Activated naive CD4-positive, alpha-beta T cell treated with anti-CD3 and anti-CD28 coated beads for 36 hours (primary cell): Measurements from ENCODE around the gene ECEL1. TPM values are rescaled to one million over a fixed set of nuclear protein-coding genes. Genes with fewer than 3 reads are reported as not detected.

Source experiments
- CTCF ChIA-PET: fragments of 350-600 bp; sonication (Branson Sonifier 250); formaldehyde crosslinking; loops from one replicate; lab custom pipeline; 2021; ENCODE audit warnings: antibody characterized with exemption; lab: Charles Lee
- DNase-seq: peaks from one replicate; pipeline ENCODE4 v3.0.0-alpha.2; 2020
- H3K27ac Mint-ChIP-seq: one replicate; pipeline ENCODE4 v1.8.0; 2021; ENCODE audit warnings: mild to moderate bottlenecking, mixed read lengths
- H3K27me3 Mint-ChIP-seq: one replicate; pipeline ENCODE4 v1.8.0; 2021; ENCODE audit warnings: low read depth, mixed read lengths
- H3K36me3 Mint-ChIP-seq: one replicate; pipeline ENCODE4 v1.8.0; 2021; ENCODE audit warnings: low read depth, mixed read lengths
- H3K4me1 Mint-ChIP-seq: one replicate; pipeline ENCODE4 v1.8.0; 2021; ENCODE audit warnings: low read depth, mixed read lengths
- H3K4me3 Mint-ChIP-seq: one replicate; pipeline ENCODE4 v1.8.0; 2021; ENCODE audit warnings: mild to moderate bottlenecking, moderate library complexity, mixed read lengths
- H3K9me3 Mint-ChIP-seq: one replicate; pipeline ENCODE4 v1.8.0; 2021; ENCODE audit warnings: mixed read lengths
- intact Hi-C: fragments of 100-400 bp; cut with micrococcal nuclease; formaldehyde crosslinking; loops from one replicate; pipeline ENCODE4 v1.15.1; 2023
- total RNA-seq, 2 experiments: library from RNA; stranded (reverse); gene quantifications; one replicate each; pipeline ENCODE4 v1.2.3, GENCODE V29; 2021

The ECEL1 gene
- total RNA-seq, 2 experiments from 2014 or later = 0.12 TPM; not detected in 1

GRCh38 chr2:232520489-232520888, 32.9 kb upstream of the ECEL1 start:
- CTCF ChIA-PET = interaction anchor here (0.7 to 5.5 kb wide), 3 partner anchors 59 to 619 kb away, joined by 3 to 27 read pairs (median 5); no protein-coding TSS in a partner anchor
- Mint-ChIP-seq H3K36me3 (no peaks in the 10 kb centered on the region), H3K9me3 (no peaks in the 10 kb centered on the region)

GRCh38 chr2:232519581-232520438, 32.2 kb upstream of the ECEL1 start, which contains the start of gene PRSS56:
PRSS56 (plus strand) TSS chr2:232520388; CDS start chr2:232520599, 211 bp downstream.
- no peaks in the 10 kb centered on the region for H3K36me3 Mint-ChIP-seq
- intact Hi-C loops = loop anchor here (10.0 kb wide), 2 partner anchors 175 to 595 kb away; partner anchors contain the start of gene NPPC
- H3K4me1 Mint-ChIP-seq = peaks cover 13% of the 10 kb centered on the region
- H3K27ac Mint-ChIP-seq = no peak within 1 kb of the TSS
- no peaks in the 10 kb centered on the region for H3K9me3 Mint-ChIP-seq
- H3K4me3 Mint-ChIP-seq = no peak within 1 kb of the TSS
- H3K27me3 Mint-ChIP-seq = peaks cover 29% of the 10 kb centered on the region
- DNase-seq = no peak
- CTCF ChIA-PET = interaction anchor here (5.5 kb wide), 1 partner anchor 73 kb away, joined by 27 read pairs; no protein-coding TSS in a partner anchor

More at GRCh38 chr2:232520489-232520888, 32.9 kb upstream of the ECEL1 start:
- peaks cover 29% of the 10 kb centered on the region for H3K27me3 Mint-ChIP-seq
- no peak for DNase-seq
- peaks cover 13% of the 10 kb centered on the region for H3K4me1 Mint-ChIP-seq
- H3K4me3 Mint-ChIP-seq = no peak overlapping the region
- no peak overlapping the region for H3K27ac Mint-ChIP-seq
- intact Hi-C loops = loop anchor here (10.0 kb wide), 2 partner anchors 176 to 596 kb away; partner anchors contain the start of gene NPPC

- H3K36me3 Mint-ChIP-seq = no peaks in the 10 kb centered on the region
- intact Hi-C loops = no loop called here
- peaks cover 23% of the 10 kb centered on the region for H3K27me3 Mint-ChIP-seq
- DNase-seq = no peak
- H3K4me1 Mint-ChIP-seq = peaks cover 11% of the 10 kb centered on the region
- H3K4me3 Mint-ChIP-seq = no peak overlapping the region
- no peaks in the 10 kb centered on the region for H3K9me3 Mint-ChIP-seq
- CTCF ChIA-PET = no interaction called here
- H3K27ac Mint-ChIP-seq = no peak overlapping the region
Observed at GRCh38 chr2:232518844-232519243, 31.2 kb upstream of the ECEL1 start.

GRCh38 chr2:232516551-232516950, 28.9 kb upstream of the ECEL1 start:
- no peaks in the 10 kb centered on the region for H3K9me3 Mint-ChIP-seq
- H3K27ac Mint-ChIP-seq = no peak overlapping the region
- CTCF ChIA-PET = interaction anchor here (0.7 kb wide), 2 partner anchors 8 to 73 kb away, joined by 3 to 4 read pairs; no protein-coding TSS in a partner anchor
- intact Hi-C loops = no loop called here
- DNase-seq = no peak
- H3K4me1 Mint-ChIP-seq = peaks cover 3% of the 10 kb centered on the region
- no peak overlapping the region for H3K4me3 Mint-ChIP-seq
- no peaks in the 10 kb centered on the region for H3K36me3 Mint-ChIP-seq
- H3K27me3 Mint-ChIP-seq = peaks cover 12% of the 10 kb centered on the region

- Mint-ChIP-seq H3K27ac (no peak overlapping the region), H3K36me3 (no peaks in the 10 kb centered on the region), H3K9me3 (no peaks in the 10 kb centered on the region), H3K4me3 (no peak overlapping the region), H3K4me1 (no peaks in the 10 kb centered on the region), H3K27me3 (peaks cover 6% of the 10 kb centered on the region)
- intact Hi-C loops = no loop called here
- CTCF ChIA-PET = interaction anchor here (0.7 to 0.8 kb wide), 2 partner anchors 71 to 72 kb away, joined by 4 read pairs; no protein-coding TSS in a partner anchor
- DNase-seq = no peak
Observed at GRCh38 chr2:232515639-232516038, 28.0 kb upstream of the ECEL1 start.

- no peaks in the 10 kb centered on the region for H3K9me3 Mint-ChIP-seq
Observed at GRCh38 chr2:232513353-232513752, 25.7 kb upstream of the ECEL1 start.

GRCh38 chr2:232512602-232513001, 25.0 kb upstream of the ECEL1 start:
- intact Hi-C loops = no loop called here
- no peaks in the 10 kb centered on the region for H3K9me3 Mint-ChIP-seq
- no peak overlapping the region for H3K4me3 Mint-ChIP-seq
- H3K36me3 Mint-ChIP-seq = no peaks in the 10 kb centered on the region
- CTCF ChIA-PET = interaction anchor here (1.2 kb wide), 1 partner anchor 10 kb away, joined by 6 read pairs; no protein-coding TSS in a partner anchor
- H3K27ac Mint-ChIP-seq = no peak overlapping the region
- H3K4me1 Mint-ChIP-seq = no peaks in the 10 kb centered on the region
- DNase-seq = no peak
- peaks cover 2% of the 10 kb centered on the region for H3K27me3 Mint-ChIP-seq

More at GRCh38 chr2:232513353-232513752, 25.7 kb upstream of the ECEL1 start:
- no peak for DNase-seq
- H3K27ac Mint-ChIP-seq = no peak overlapping the region
- H3K36me3 Mint-ChIP-seq = no peaks in the 10 kb centered on the region
- H3K27me3 Mint-ChIP-seq = peaks cover 2% of the 10 kb centered on the region
- intact Hi-C loops = no loop called here
- H3K4me3 Mint-ChIP-seq = no peak overlapping the region
- CTCF ChIA-PET = interaction anchor here (1.2 kb wide), 1 partner anchor 9 kb away, joined by 6 read pairs; no protein-coding TSS in a partner anchor
- H3K4me1 Mint-ChIP-seq = no peaks in the 10 kb centered on the region

- Mint-ChIP-seq H3K27ac (no peak overlapping the region), H3K9me3 (no peaks in the 10 kb centered on the region), H3K4me3 (no peak overlapping the region), H3K27me3 (peaks cover 2% of the 10 kb centered on the region), H3K4me1 (no peaks in the 10 kb centered on the region), H3K36me3 (no peaks in the 10 kb centered on the region)
- CTCF ChIA-PET = interaction anchor here (1.7 kb wide), 1 partner anchor 10 kb away, joined by 5 read pairs; no protein-coding TSS in a partner anchor
- no peak for DNase-seq
- intact Hi-C loops = no loop called here
Observed at GRCh38 chr2:232511336-232511890, 23.8 kb upstream of the ECEL1 start.

- CTCF ChIA-PET = no interaction called here
- Mint-ChIP-seq H3K9me3 (no peaks in the 10 kb centered on the region), H3K27me3 (peaks cover 17% of the 10 kb centered on the region), H3K4me3 (no peak overlapping the region), H3K36me3 (no peaks in the 10 kb centered on the region), H3K27ac (no peak overlapping the region), H3K4me1 (peaks cover 7% of the 10 kb centered on the region)
- no peak for DNase-seq
- intact Hi-C loops = no loop called here
Observed at GRCh38 chr2:232508251-232508650, 20.6 kb upstream of the ECEL1 start.

- Mint-ChIP-seq H3K36me3 (no peaks in the 10 kb centered on the region), H3K4me1 (peaks cover 11% of the 10 kb centered on the region), H3K27ac (no peak overlapping the region), H3K4me3 (no peak overlapping the region), H3K9me3 (no peaks in the 10 kb centered on the region), H3K27me3 (peaks cover 22% of the 10 kb centered on the region)
- intact Hi-C loops = no loop called here
- CTCF ChIA-PET = no interaction called here
- no peak for DNase-seq
Observed at GRCh38 chr2:232506709-232507108, 19.1 kb upstream of the ECEL1 start.

GRCh38 chr2:232505856-232506255, 18.2 kb upstream of the ECEL1 start:
- CTCF ChIA-PET = no interaction called here

GRCh38 chr2:232504438-232504837, 16.8 kb upstream of the ECEL1 start:
- peak; percentile 20 for DNase-seq
- no peaks in the 10 kb centered on the region for H3K36me3 Mint-ChIP-seq
- peaks cover 24% of the 10 kb centered on the region for H3K27me3 Mint-ChIP-seq
- CTCF ChIA-PET = no interaction called here
- intact Hi-C loops = no loop called here
- H3K4me1 Mint-ChIP-seq = peaks cover 11% of the 10 kb centered on the region
- no peaks in the 10 kb centered on the region for H3K9me3 Mint-ChIP-seq
- H3K27ac Mint-ChIP-seq = no peak overlapping the region
- H3K4me3 Mint-ChIP-seq = no peak overlapping the region

More at GRCh38 chr2:232505856-232506255, 18.2 kb upstream of the ECEL1 start:
- Mint-ChIP-seq H3K27me3 (peaks cover 22% of the 10 kb centered on the region), H3K36me3 (no peaks in the 10 kb centered on the region), H3K4me3 (no peak overlapping the region), H3K27ac (no peak overlapping the region), H3K4me1 (peaks cover 11% of the 10 kb centered on the region), H3K9me3 (no peaks in the 10 kb centered on the region)
- intact Hi-C loops = no loop called here
- no peak for DNase-seq
